HG02981 (cell line): ENCODE data around the gene EDN2.

Experiments used
- ATAC-seq: cut with Tn5 transposase; IDR thresholded peaks from one replicate; pipeline ENCODE4 v1.9.1; 2021; ENCODE audit warnings: mild to moderate bottlenecking, moderate library complexity; ENCODE audit not compliant: unreplicated experiment

The EDN2 gene

DNA sequence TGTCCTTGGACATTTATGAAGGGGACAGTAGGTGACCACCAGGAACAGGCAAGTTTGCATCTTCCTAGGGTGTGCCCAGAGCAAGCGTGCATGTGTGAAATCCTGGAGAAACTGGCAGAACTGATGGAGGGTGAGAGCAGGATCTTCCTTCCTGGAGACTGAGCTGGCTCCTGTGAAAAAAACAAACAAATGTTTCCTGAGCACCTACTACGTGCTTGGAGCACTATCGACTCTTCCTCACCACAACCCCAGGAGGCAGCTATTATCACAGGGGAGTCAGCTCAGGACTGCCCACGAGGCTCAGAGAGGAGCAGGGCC is 1.5 kb upstream of the EDN2 start:
- ATAC-seq = no peak

DNA sequence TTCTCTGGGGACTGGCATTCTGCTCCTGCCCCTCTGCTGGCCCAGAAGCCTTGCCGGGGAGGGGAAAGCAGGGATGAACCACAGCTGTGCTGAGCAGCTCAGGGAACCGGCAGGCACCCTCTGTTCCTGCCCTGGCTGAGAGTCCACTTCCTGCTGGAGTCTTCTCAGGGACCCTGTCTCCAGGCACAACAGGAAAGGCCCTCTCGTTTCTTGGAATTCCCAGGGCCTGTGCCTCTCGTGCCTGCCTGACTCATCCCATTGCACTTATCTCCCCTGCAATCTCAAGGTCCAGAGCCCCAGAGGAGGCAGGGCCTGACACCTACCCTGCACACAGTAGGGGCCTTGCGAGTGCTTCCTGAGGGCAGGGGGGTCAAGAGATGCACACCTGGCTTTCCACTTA is 1.1 kb upstream of the EDN2 start:
- ATAC-seq = no peak

- ATAC-seq = no peak
These were observed 502 bp downstream of the EDN2 start for GRCh38 chr1:41483960-41484401.

DNA sequence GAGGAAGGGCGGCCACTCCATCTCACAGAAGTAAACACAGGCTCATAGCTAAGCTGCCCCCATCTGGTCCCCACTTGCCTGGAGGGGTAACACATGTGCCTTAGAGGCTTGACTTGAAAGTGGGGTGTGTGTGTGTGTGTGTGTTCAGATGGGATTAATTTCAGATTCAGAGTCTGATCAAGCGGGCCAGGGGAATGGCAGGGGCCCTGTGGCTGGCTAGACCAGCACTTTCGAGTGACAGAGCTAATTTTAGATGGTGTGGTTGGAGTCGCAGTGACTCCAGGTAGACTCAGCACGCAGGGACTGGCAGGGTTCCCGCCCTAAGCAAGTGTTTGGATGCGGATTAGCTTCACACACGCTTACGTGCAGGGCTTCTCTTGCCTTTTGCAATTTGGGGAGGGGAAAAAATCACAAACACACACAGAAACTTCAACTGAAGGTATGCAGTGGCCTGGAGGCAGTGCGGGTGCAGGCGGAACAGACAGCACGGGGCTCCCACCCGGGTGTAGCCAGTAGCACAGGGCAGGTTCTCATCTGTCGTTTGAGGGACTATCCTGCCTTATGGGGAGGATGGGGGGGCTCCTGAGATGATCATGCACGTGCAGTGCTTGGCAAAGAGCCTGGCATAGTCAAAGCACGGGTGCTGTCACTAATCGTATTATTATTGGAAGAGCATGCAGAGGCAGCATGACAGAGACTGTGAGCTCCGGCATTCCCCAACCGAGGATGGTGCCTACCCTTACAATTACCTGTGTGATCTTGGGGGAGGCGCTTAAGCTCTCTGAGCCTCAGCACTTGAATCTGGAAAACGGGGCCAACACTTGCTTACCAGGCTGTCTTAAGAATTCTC is 1.3 kb downstream of the EDN2 start:
- no peak for ATAC-seq

DNA sequence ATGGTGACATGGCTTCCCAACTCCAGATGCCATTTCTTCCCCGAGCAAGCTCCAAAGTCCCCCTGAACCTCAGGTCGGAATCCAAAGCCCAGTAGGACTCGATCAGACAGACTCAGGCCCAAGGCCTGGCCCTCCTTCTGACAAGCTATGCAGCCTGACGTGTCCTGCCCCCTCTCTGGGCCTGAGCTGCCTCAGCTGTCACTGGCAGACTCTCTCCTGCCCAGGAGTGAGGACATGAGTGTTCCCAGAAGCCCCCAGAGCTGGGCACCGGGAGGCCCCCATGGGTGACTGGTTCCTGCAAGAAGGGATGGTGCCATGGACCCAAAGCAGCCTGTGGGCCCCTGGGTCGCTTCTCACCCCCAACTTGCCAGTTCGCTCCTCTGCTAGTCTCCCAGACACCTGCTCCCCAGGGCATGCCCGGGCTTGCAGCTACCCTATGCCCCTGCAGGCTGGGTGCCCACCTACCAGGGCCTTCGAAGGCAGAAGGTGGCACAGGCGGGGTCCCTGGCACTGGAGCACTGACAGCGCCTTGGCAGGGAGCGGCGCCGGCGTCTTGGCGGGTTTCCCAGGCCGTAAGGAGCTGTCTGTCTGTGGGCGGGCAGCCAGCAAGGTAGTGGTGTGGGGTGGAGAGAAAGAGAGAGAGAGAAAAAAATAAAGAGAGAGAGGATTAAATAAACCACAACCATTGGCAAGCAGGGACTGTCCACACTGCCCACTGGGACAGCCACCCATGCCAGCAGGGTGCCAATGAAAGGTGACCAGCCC is 2.3 kb downstream of the EDN2 start:
- ATAC-seq = no peak

GRCh38 chr1:41481109-41481775 is 3.2 kb downstream of the EDN2 start:
- no peak for ATAC-seq

- no peak for ATAC-seq
These were observed 4.0 kb downstream of the EDN2 start for GRCh38 chr1:41480204-41481108.

- no peak for ATAC-seq
These were observed 4.7 kb downstream of the EDN2 start for GRCh38 chr1:41479808-41480160.

DNA sequence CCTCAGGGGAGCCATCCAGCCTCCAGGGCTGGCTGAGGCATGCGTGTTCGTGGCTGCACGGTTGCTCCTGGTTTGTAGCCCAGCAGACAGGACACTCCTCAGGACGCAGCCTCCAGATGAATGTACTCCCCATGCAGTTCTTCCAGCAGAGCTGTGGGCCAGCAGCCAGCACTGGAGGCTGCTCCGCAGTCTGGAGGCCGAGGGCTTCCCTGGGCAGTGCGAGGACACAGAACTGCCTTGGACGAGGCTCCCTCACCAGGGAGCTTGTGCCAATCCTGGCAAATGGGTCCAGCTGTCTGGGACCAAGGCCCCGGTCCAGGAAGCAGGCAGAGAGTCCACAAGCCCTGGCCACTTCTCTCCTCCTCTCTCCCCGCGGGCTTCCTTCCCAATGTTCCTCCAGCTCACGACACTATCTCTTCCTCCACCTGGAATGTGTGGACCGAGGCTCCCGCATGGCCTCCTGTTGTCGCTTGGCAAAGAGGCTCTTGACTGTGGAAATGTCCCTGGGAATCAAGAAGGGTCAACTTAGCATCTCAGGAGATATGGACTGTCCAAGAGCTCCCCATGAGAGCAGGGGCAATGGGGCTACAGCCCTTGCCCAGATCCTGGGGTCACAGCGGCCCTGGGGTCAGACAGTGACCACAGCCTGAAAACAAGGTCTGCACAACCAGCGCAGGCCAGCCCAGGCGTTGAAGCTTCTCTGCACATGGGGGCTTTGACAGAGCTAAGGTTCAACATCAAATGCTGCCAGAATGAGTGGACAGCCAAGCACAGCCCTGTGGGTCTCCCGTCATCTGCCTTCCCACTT is 5.3 kb downstream of the EDN2 start:
- no peak for ATAC-seq

GRCh38 chr1:41478118-41478748 is 6.2 kb downstream of the EDN2 start:
- ATAC-seq = no peak

DNA sequence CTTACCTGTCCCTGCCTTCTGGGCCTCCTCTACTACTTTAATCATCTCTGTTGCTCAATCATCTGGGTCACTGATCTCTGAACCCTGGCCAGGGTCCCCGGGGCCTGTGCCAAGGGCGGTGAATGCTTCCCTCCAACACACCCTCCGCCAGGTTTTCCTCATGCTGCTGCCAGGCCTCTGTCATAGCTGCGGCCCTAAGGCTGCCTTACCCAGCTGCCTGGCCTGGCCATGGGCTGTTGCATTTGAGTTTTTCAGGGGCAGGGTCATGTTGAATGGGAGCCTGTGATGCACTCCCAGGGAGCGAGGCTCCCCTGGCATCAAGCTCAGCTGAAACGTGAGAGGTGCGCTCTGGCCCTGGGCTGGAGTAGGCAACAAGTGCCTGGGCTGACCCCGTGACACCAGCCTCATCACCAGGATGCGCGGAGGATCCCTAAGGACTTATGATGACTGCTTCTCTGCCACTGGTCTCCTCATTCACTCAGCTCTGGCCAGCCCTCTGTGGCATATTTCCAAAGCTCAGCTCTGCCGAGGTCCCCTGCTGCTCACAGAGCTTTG is 7.6 kb downstream of the EDN2 start:
- no peak for ATAC-seq

- ATAC-seq = no peak
These were observed 8.5 kb downstream of the EDN2 start for GRCh38 chr1:41475859-41476567.

DNA sequence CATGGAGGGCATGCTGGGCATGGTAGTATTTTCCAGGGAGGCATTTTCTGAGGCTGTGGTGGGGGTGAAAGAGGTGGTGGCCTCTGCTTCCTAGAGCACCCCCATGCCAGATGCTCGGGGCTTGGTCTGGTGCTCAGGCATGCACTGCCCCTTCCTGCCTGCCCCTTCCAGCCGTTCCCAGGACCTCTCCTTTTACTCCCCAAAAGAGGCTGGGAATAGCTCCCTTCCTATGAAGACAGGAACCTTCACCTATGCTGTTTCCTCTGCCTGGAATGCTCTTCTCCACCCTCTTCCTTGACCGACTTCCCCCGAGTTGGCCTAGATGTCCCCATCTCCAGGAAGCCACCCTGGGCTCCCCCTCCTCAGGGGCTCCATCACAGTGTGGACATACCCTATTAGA is 9.1 kb downstream of the EDN2 start:
- no peak for ATAC-seq

DNA sequence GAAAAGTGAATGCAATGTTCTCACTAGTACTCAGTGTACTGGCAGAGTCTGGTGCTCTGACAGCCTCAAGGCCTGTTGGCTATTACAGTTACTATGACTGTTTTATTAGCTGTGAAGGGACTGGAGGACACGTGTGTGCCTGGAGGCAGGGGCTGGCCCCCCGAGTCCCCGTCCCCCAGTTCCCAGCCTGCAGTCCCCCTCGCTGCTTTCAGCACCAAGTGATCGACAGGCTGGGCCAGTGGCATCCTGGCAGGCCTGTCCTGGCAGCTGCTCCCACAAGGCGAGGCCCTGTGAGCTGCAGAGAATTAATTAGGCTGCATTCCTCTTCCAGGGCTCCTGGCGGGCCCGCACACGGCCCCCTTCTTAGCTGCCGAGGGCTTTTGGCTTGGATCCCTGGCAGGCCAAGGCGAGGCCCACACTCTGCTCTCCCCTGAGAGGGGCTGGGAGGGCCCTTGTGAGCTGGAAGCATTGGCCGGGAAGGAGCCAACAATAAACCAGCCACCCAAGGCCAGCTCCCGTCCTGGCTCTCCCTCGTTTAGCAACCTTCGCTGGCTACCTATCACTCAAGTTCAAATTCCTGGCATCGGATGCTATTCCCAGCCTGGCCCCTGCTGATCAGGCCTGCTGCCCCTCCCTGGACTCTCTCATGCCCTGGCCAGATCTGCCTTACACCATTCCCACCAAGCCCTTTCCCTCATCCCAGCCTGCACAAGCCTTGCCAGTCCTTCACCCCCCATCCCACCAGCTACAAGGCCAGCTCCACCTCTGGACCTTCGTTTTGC is 9.8 kb downstream of the EDN2 start:
- no peak for ATAC-seq

DNA sequence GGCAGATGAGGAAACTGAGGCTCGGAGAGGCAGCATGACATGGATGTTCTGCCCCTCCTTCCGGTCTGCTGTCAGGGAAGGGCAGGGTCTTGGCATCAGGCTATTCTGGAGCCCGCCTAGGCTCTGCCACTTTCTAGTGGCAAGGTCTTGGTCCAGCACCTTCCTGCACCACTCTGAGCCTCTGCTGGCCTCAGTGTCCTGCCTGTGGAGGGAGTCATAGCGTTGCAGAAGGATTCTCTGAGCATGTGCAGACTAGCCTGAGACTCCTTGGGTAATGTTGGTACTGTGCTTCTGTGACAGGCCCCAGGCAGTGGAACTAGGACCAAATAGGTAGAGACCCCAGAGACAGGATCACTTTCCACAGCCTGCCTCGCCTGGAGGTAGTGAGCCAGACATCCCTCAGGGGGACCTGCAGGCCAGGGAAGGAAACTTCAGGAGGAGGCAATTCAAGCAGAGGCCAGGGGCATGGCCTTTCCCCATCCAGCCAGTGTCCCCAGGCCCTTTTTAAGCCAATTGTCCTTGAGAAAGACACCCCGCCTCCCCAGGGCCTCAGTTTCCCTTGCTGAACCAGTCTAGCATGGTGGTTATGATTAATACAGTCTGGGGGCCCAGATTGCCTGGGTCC is 10.6 kb downstream of the EDN2 start:
- ATAC-seq = no peak

- ATAC-seq = no peak
These were observed 12.8 kb downstream of the EDN2 start for GRCh38 chr1:41471658-41472057.

- ATAC-seq = no peak
These were observed 14.8 kb downstream of the EDN2 start for GRCh38 chr1:41469706-41470105.
